ENCODE data around the gene CDH23.

CDH23 gene

DNA sequence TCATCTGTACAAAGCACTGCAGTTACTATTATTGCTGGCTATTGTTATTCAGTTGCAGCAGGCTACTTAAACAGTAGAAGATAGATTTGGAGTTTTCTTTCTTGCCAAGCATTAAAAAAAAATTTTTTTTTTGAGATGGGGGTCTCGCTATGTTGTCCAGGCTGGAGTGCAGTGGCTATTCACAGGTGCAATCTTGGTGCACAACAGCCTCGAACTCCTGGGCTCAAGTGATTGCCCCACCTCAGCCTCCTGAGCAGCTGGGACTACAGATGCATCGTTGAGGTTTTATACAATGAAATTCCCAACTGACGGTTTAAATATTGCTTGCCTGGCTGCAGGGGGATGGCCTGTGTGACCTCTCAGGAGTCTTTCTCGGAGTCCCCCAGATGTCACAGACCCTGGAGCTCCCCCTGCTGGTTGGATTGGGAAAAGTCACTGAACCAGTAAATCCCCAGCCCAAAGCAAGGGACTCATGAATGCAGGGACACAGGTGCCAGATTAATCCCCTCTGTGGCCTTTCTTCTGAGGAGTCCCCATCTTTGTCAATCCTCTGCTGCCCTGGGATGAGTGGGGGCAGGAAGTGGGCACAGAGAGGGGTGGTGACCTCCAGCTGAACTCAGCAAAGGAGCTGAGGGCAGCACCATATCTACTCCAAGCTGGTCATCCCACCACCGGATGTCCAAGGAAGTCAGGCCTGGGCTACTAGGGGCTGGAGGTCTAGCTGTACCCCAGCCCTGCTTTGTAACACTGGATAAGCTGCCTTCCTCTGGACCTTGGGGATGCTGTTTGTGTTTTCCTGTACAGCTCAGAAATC, 173.3 kb downstream of the CDH23 start:
- DNase-seq: peak; percentile 46

DNA sequence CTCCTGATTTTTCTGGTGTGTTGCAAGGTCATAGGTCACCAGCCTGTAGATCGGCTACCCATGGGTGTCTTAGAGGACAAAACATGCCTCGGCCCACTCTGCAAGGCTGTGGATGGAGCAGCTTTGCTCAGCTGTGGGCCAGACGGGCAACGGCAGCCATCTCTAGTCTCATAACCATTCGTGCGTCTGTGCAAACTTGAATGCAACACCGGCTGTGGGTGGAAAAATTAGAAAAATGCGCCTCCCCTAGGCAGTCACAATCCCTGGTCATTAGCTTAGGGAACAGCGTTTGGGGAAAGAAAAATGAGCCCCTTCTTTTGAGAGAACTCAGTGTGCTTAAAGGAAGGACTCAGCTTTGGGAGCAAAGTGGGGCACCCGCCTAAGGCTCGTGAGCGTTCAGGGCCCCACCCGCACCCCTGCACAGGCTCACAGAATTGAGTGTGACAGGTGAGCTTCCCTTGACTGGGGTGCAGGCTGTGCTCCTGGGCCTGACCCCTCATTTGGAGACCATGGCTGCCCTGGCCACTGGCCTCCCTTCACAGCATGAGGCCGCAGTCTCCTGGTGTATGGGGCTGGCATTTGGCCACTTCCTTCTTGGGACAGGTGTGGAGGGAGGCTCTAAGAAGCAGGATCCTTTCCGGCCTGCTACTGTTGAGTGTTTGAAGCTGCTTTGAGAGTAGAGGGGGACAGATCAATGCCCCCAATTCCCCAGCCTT, 174.9 kb downstream of the CDH23 start:
- DNase-seq: no peak

DNA sequence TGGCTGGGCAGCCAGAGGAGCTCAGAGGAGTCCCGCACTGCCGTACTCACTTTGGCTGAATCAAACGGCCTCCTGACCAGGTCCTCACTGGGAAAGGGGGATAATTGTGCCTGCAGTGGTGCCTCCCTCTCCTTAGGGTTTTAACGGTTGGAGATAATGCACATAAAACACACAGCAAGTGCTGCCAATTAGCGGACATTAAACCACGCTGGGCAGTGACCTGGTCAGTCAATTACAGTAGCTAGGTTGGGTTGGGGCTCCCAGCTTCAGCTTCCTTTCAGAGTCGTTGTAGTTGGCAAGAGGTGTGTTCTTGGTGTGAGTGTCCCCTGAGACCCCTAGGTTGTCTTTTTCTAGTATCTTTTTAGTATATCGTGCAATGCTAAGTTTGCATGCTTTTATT, 176.2 kb downstream of the CDH23 start:
- DNase-seq: no peak

DNA sequence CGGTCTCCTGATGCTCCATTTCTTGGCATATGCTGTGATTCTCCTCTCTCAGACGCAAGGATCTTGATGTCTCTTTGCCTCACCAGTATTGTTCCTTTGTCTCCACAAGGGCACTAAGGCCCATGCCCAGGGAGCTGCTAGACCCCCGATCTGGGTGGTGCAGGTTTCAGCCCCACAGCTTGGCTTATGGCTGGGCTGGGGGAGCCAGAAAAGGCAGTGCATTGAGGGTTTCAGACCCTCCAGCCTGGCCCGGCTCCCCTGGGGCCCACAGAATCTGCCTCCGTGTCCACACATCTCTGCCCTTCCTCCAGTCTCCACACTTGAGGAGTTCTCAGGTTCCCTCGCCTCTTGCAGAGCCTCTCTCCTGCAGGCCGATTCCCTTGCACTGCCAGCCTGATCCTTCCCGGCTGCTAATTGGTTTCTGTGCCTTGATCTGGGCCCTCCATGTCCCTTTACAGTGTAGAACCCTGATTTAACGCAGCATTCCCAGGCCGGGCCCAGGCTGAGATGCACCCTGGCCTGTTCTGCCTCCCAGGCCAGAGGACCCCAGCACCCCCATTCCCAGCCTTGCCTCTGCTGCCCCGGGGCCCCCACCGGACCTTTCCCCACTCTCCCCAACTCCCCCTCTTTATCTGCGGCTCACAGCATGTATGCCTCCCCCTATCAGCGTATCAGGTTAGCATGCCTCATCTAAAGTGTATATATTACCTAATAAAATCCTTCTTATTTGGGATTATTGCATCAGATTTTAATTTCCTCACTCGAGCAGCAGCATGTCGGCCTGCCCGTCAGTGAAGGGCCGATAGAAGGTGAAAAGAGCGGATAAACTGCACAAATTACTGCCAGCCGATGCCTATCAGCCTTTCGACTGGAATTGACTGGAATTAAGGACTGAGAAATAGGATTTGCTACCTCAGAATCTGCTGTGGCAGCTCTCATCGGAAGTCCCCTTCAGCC, 177.1 kb downstream of the CDH23 start:
- no peak for DNase-seq

DNA sequence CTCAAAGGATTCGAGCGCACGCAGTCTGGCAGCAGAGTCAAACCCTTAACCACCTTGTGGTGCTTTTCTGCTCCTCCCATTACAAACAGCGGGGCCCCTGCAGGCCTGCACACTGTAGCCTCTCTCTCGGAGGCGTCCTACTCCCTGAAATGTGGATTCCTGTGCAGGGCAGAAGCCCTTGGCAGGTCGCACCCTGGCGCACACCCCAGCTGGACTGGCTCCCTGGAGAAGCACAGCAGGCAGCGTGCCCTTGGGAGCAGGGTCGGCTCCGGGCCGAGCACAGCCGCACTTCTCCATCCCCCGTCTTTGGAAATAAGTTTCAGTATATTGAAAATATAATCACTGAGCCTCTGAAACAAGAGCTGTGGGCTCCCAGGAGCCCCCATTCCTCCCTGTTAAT, 178.7 kb downstream of the CDH23 start:
- DNase-seq: no peak

DNA sequence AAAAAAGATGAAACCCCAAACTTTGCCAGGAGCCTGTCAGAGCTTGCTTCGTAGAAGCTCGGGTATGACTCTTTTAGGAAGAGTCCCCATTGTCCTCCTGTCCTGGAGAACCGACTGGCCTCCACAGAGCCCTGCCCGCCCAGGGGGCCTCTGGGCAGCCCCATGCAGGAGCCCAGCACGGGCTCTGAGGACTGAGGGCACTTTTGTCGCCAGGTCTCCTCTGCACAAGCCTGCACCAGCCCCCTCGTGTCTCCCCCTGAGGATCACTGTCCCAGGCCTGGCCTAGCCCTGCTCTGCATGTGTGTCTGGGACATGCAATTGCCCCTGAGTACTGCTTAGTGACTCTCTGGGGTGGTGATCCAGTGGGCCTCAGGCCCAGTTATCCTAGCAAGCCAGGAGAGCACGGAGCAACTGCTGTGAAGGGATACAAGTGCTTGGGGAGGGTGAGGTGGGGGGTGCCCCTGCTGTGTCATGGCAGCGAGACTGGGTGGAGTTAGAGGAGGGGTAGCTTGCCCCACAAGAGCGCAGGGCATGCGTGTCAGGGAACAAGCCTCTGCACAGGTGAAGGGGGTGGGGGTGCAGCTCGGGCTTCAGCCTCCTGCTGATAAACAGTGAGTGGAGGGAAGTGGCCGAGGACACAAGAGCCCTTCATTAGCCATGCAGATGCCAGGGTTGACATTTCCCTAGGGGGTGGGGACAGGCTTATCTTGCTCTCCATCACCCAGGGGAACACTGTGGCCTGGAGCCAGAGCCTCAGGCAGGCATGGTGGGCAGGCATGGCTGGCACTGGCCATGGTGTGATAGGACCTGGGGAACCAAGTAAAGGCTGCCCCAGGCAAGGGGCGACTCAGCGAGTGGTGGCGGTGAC, 179.4 kb downstream of the CDH23 start:
- DNase-seq: no peak

DNA sequence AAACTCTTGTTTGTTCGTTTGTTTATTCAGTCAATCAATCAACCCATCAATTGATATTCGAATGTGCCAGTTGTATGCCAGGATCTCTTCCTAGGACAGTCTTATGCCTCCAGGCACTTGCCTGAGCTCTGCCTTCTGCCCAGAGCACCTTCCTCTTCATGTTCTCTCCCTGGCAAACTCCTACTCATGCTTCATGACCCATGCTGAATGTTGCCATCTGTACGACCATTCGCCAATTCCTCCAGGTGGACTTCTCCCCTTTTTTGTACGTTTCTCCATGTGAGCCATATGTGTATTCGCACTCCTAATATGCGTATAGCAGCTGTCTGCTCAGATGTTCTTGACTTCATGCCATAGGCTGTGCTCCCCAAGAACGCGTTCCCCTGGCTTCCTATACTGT, 180.1 kb downstream of the CDH23 start:
- DNase-seq: no peak

DNA sequence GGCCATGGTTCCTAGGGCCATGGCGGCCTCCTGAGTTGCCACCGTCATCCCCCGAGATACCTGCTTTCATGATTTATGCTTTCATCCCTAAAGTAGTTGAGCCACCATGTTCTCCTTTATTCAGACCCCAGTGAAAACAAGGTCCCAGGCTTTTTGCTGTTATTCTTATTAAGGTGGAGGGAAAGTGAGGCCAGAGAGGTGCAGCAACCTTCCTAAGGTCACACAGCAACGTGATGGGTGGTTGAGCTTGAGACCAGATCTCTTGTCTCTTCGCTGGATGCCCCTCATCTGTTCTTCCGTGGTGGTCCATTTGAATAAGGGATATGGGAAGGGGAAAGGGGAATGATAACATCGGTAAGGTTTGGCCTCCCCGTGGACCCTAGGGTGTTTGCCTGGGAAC, 180.6 kb downstream of the CDH23 start:
- DNase-seq: no peak

DNA sequence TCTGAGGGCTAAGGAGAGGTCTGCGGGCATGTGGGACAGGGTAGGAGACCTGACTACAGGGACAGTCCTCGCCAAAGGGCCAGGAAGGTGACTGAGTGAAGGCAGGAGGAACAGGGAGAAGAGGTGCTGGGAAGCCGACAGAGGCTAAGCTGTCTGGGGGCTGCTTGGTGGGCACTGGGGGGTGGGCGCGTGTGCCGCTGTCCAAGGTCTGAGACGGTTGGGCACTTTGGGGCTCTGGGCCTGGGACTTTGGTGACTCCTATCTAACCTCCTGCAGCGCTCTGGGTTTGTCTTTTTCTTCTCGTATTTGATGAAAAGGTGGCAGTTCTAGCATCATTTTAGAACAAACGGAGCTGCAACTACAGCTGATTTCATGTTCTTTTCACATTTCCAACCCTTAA, 181.3 kb downstream of the CDH23 start:
- DNase-seq: no peak

DNA sequence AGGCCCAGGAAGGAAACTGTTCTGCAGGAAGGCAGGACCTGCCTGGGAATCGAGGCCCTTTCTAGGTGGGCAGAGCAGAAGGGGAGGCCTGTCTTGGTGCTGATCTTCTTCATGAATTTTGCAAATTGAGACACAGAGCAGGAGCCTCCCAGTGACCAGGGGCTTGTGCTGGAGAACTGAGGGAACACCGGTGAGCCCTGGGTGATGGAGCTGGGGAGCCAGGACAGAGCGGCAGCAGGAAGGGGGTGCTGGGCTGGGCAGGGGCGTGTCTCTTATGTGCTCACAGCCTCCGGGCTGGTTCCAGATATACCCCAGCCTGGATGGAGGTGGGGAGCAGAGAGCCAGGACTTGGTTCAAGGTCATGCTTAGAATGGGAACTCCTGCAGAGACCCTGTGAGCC, 182.9 kb downstream of the CDH23 start:
- DNase-seq: no peak

DNA sequence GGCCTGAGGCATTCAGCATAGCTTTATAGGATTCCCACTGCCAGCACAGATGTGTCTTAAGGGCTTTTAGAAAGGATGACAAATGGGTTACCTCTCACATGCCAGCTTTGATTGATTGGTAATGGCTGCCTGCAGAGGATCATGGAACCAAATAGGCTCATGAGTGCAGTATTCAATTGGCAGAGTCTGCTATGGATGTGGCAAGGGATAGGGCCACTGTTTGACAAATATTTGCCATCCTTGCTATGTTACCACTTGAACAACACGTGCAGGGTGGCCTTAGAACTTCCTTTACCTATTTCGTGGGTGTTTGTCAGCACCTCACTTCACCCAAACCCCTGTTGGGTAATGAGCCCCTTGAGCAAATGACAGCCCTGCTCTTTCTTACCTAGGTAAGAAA, 183.7 kb downstream of the CDH23 start:
- no peak for DNase-seq

DNA sequence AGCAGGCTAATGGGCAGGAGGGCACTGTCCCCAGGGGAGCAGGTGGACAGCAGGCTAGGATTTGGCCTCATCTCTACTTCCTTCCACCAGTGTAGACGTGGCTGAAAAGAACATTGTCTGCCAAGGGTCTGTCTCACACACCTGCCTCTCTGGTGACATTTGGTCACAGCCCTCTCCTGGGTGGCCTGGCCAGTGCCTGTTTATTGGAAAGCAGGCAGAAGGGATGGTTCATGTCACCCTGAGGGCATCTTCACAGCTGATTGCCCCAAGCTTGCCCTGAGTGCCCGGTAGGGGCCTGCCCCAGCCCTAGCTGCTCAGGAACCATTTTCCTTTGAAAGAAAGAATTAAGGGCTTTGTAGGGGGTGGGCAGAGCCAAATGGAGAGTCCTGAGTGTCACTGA, 184.2 kb downstream of the CDH23 start:
- DNase-seq: no peak

DNA sequence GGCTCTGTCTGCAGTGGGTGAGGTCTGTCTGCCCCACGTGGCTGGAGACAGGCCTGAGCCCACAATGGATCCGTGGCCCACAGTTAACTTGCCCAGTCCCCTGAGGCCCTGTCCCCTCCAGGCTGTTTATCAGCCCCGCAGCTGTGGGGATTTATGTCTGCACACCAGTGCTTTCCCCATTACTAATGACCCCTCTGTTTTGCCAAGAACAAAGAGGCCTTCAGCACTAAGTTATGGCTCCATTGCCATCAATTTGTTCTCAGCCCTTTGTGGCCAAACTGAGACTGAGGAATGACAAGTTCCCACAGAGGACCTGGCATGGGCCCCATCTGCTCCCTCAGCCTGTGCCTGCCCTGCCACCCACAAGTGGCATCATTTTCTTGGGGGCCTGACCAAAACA, 184.7 kb downstream of the CDH23 start:
- DNase-seq: no peak

DNA sequence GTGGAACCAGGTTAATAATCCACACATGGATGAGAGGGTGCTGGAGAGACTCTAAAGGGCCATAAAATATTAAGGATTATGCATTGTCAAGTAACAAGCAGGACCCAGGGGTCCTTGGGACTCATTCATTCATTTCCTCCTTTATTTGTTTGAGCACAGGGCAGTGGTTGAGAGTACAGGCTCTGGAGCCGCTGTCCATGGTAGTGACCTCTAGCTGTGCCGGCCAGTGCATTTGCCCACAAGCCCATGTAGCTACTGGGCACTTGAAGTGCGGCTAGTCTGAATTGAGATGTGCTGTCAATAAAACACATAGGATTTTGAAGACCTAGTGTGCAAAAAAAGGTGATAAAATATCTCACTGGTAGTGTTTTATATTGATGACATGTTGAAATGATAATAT, 185.3 kb downstream of the CDH23 start:
- no peak for DNase-seq

DNA sequence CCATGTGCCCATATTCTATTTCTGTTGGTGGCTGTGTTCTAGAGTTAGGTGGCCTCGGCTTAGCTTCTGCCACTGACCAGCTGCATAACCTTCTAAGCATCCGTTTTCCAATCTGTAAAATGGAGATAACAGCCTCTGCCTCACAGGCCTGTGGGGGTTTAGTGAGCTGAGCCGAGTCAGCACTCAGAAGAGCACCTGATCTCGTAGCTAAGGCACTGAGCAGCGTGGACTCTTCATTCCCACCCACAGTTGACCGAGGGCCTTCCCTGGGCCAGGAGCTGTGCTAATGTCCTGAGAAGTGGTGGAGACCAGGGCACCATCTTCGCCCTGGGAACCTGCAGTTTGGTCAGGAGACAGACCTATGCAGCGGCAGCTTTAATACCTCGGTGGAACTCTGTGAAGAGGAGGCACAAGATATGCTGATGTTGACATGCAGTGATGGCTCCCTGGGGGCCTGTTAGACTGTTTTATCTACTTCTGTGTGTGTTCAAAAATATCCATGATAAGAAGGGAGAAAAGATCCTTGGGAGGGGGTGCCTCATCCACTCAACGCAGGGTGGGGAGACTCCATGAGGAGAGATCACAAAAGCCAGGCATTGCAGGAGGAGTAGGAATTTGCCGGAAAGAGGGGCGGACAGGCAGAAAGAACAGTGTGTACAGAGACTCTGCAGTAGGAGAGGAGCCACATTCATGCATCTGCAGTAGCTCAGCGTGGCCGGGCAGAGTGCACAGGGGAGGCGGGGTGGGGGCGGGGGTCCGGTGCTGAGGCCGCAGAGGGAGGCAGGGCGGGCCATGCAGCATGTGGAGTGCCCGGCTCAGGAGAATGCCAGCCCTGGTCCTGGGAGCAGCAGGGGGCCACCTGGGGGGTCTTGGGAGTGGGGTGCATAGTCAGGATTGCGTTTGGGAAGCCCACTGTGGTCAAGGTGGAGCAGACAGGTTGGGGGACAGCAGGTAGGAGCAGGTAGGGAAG, 186.1 kb downstream of the CDH23 start:
- DNase-seq: no peak

DNA sequence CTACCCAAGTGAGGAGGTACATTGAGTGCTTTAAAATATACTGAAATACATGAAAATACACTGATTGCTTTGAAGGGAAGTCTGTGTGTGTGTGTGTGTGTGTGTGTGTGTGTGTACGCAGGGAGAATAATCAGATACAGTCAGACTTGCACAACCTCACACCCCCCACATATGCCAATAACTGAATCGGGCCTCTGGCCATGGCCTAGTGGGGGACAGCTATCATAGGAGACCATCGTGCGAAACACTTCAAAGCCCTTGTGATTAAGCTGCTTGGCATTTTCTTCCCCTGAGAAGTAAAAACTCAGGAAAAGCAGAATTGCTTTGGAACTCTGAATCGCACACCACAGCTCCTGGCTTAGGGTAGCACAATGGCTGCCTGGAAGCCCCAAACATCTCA, 187.7 kb downstream of the CDH23 start:
- no peak for DNase-seq

DNA sequence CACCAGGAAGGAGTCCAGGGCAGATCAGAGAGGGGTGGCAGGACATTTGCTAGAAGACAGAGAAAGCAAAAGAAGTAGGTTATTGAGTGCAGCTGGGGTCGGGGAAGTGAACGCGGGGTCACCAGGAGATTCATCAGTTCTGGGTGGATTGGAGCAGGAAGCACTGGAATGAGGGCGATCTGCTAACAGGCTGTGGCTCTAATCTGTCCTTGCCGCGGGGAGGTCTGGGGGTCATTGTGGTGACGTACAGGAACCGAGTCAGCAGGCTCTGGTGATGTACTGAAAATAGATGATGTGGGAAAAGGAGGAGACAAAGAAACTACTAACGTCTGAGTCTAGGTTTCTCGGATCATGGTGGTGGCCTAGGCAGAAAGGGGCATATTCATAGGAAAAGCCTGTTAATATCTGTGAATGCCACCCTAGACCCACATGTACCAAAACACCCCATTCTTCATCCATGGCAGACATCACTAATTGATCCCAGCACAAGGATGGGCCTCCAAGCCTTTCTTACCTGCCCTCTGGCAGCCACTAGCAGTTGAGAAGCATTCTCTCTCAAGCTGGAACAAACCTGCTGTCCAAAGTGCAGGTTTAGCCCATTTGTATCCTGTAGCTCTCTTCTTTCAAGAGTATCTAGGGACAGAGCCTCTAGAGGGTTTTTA, 188.3 kb downstream of the CDH23 start:
- no peak for DNase-seq

DNA sequence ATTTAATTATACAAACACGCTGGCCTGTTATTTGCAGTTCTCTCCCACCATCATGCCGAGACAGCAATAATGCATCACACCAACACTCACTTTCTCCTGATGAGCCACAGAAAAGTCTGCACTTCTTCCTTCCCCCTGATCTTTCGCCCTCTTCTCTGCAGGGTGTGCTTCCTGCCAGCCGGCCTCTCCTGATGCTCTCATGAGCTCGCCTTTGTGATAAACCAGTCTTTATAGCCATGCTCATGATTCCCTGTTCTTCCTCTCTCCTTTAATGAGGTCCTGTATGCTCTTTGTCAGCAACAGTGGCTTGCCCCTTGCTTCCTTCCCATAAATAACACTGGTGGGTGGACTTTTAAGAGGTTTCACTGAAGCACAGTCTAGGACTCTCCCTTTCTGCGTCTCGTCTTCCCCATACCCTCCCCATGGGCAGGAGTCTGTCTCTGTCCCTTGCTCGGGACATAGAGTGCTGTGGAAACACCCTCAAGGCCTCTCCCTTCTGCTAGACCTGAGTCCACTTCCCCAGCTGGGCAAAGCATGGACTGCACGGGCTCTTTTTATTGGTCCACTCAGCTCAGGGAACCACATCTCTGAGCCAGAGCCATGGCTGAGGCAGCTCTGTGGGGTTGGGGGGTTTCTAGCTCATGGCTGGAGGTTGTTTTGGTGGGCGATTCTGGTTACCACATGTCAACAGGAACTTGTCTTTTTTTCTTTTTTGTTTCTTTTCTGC, 189.0 kb downstream of the CDH23 start:
- no peak for DNase-seq

DNA sequence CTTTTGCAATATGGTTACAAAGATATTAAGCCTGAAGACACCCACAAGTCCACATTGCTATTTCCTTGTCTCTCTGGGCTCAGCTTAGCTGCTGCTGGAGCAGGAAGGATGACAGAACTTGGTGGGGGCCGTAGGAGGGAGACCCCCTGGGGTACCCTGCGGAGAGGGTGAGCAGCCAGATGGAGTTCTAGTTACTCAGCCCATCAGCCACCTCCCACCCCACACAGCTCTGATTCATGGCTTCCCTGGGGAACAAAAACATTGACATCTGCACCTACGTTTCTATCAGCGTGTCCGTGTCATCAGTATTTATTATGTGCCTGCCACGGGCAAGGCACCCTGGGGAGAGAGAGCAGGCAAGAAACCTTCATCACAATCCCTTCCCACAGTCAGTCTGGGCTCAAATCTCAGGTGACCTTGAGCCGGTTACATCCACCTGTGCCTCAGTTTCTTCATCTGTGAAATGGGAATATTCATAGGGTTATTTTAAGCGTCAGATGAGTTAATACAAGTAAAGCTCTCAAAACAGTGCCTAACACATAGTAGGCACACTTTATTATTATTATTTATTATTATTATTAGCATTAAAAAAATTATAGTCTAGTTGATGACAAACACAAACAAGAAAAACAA, 191.3 kb downstream of the CDH23 start:
- DNase-seq: peak; percentile 95
